Muscle of leg (tissue), 16 donors: ENCODE data around the gene NLRP5. TPM values are rescaled to one million over a fixed set of nuclear protein-coding genes. Genes with fewer than 3 reads are reported as not detected.
"Not testable (repeated sequence)": the region's sequence is repeated elsewhere in the genome, so short reads cannot be mapped to it uniquely, and the experiment has no call there.

Experiments used
- DNase-seq: peaks from one replicate; pipeline ENCODE4 v3.0.0; 2013
- H3K27ac ChIP-seq: one replicate; pipeline ENCODE4 v1.5.1; 2013; ENCODE audit warnings: mild to moderate bottlenecking, low read length, control low read depth
- H3K27me3 ChIP-seq: one replicate; pipeline ENCODE4 v1.6.1; 2013; ENCODE audit warnings: low read length; ENCODE audit not compliant: control insufficient read depth, insufficient read depth
- H3K36me3 ChIP-seq: one replicate; pipeline ENCODE4 v1.6.1; 2013; ENCODE audit warnings: low read length; ENCODE audit not compliant: control insufficient read depth, insufficient read depth
- H3K4me1 ChIP-seq: one replicate; pipeline ENCODE4 v1.6.1; 2013; ENCODE audit warnings: low read length; ENCODE audit not compliant: control insufficient read depth, insufficient read depth
- H3K4me3 ChIP-seq: one replicate; pipeline ENCODE4 v1.5.1; 2013; ENCODE audit warnings: low read length, control low read depth
- H3K9me3 ChIP-seq: replicated peaks from 2 replicates; pipeline ENCODE4 v1.6.1; 2013; ENCODE audit warnings: low read depth, low read length; ENCODE audit not compliant: control insufficient read depth
- WGBS: methylation state at CpG from one replicate; pipeline ENCODE4 v1.1.5; 2013; ENCODE audit warnings: missing lambda C conversion rate; ENCODE audit not compliant: insufficient coverage; 5-methylcytosine and 5-hydroxymethylcytosine counted together
- long read RNA-seq, 11 donors: transcript quantifications; one replicate each; lab custom pipeline, GENCODE V29; 2026
- polyA plus RNA-seq, 8 donors: library from polyadenylated mRNA; unstranded; fragments of 120-200 nt; gene quantifications; one replicate each; pipeline versions ENCODE4 v1.2.1 to v1.2.3, GENCODE V29; 2013; ENCODE audit warnings: inconsistent platforms in 1 of 8, low replicate concordance in 1 of 8; ENCODE audit not compliant: insufficient read length in 8 of 8, insufficient read depth in 1 of 8
- total RNA-seq: library from RNA; stranded (reverse); fragments of 120-200 nt; gene quantifications from one replicate; pipeline ENCODE4 v1.2.4, GENCODE V29; 2013

NLRP5 gene
- total RNA-seq = not detected
- not detected for polyA plus RNA-seq
- long read RNA-seq, donor 1 = 0 reads
- long read RNA-seq, donor 2 = 0 reads
- long read RNA-seq, donor 3 = 0 reads
- long read RNA-seq, donor 4 = 0 reads
- long read RNA-seq, donor 5 = 0 reads
- long read RNA-seq, donor 6 = 0 reads
- long read RNA-seq, donor 7, partial matches to known transcripts = 76 of 76 reads
- long read RNA-seq, donor 7, other reads (novel, unspliced or antisense) = 0 of 76 reads
- long read RNA-seq, donor 8 = 0 reads
- long read RNA-seq, donor 9 = 0 reads
- long read RNA-seq, donor 10 = 0 reads
- long read RNA-seq, donor 11 = 0 reads

DNA sequence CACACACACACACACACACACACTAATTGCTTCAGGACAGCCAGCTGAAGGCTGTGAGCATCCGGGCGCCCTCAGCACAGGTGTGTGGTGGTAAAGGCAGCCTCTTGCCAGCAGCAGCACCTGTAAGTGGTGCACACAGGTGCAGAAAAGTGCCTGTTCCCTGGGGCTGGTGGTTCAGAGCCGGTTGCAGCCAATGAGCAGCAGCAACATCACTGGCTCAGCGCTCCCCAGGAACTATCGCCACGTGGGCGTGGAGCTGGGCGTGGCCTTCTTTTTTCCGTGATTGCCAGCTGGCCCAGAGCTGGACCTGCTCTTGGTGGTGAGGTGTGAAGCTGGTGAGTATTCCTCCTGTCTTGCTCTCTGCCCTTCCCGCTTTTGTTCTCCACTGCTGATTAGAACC, at the start of gene NLRP5:
NLRP5 (plus strand) TSS at position 289 of the 400 bp plus-strand sequence.
- 60% methylated on average over 6 of the region's 10 CpGs for WGBS
- Histone ChIP-seq H3K4me3 (no peak within 1 kb of the TSS), H3K27me3 (no peaks in the 10 kb centered on the region), H3K4me1 (no peaks in the 10 kb centered on the region), H3K9me3 (peaks cover 9% of the 10 kb centered on the region), H3K27ac (no peak within 1 kb of the TSS), H3K36me3 (no peaks in the 10 kb centered on the region)
- no peak for DNase-seq

DNA sequence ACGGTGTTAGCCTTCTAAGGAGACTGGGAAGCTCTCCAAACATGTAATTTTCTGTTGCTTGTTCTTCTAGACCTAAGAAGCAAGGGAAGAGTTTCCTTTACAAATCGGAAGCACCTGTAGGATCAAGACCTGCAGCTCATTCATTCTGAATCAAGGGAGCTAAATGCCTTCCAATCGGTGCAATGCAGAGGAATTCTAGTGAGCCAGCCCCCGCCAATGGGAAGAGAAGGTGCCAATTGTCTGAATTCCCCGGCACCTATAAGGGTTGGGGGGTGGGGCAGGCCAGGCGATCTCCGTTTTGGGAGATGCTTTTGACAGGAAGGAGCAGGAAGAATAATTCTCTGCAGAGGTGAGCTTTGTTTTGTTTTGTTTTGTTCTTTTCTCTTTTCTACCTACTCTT, 47.4 kb upstream of the NLRP5 start:
- Histone ChIP-seq H3K4me1 (no peaks in the 10 kb centered on the region), H3K27me3 (no peaks in the 10 kb centered on the region), H3K4me3 (no peak overlapping the region), H3K36me3 (no peaks in the 10 kb centered on the region), H3K27ac (no peak overlapping the region), H3K9me3 (peaks cover 24% of the 10 kb centered on the region)
- WGBS = 66% methylated on average over 5 of the region's 7 CpGs
- DNase-seq = no peak

DNA sequence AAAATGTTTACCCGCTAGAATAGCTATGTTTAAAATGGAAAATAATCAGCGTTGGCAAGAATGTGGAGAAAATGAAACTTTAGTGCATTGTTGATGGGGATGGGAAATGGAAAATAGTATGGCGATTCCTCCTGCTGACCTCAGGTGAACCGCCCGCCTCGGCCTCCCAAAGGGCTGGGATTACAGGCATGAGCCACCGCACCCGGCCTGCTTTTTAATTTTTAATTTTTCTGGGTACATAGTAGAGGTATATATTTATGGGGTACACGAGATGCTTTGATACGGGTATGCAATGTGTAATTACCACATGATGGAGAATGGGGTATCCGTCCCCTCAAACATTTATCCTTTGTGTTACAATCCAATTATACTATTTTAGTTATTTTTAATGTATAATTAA, 46.3 kb upstream of the NLRP5 start:
- no peak overlapping the region for H3K4me3 ChIP-seq
- H3K4me1 ChIP-seq = no peaks in the 10 kb centered on the region
- DNase-seq = no peak
- no peak overlapping the region for H3K27ac ChIP-seq
- H3K36me3 ChIP-seq = no peaks in the 10 kb centered on the region
- peaks cover 21% of the 10 kb centered on the region for H3K9me3 ChIP-seq
- 90% methylated on average over 8 of the region's 11 CpGs for WGBS
- no peaks in the 10 kb centered on the region for H3K27me3 ChIP-seq

DNA sequence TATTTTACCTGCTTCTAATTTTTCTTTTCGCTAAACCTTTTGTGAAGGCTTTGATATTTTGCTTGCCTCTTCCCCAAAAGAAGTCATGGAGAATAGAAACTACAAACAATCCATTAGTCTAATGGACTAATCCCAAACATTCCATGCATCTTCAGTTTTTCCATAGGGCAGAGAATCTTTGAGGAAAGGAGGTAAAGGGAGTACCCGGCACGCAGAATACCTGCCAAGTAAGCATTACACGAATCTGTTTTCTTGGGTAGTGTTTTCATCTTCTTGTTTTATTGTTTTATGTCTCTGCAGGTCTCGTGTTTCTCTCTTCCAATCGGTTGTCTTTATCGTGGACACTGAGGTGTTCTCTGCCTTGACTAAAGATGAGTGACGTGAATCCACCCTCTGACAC, 39.0 kb upstream of the NLRP5 start, which contains the start of gene NLRP8:
NLRP8 (plus strand) TSS at position 301 of the 400 bp plus-strand sequence.
- no peaks in the 10 kb centered on the region for H3K36me3 ChIP-seq
- H3K4me3 ChIP-seq = no peak within 1 kb of the TSS
- no peaks in the 10 kb centered on the region for H3K4me1 ChIP-seq
- no peak within 1 kb of the TSS for H3K27ac ChIP-seq
- WGBS = 83% methylated on average over 2 of the region's 8 CpGs
- DNase-seq = no peak
- no peaks in the 10 kb centered on the region for H3K27me3 ChIP-seq
- H3K9me3 ChIP-seq = peaks cover 24% of the 10 kb centered on the region

DNA sequence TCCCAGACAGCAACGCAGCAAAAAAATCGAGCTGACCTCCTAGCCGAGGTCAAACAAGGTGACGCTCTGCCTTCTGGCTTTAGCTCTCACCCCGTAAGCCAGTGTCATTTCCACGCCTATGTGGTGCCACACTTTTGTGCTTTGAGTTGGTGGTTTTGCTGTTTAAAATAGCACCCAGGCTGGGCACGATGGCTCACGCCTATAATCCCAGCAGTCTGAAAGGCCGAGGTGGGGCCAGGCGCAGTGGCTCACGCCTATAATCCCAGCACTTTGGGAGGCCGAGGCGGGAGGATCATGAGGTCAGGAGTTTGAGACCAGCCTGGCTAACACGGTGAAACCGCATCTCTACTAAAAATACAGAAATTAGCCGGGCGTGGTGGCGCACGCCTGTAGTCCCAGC, 36.0 kb upstream of the NLRP5 start:
- 91% methylated on average over 11 of the region's 19 CpGs for WGBS
- H3K36me3 ChIP-seq, H3K27ac ChIP-seq, DNase-seq, H3K27me3 ChIP-seq, H3K4me1 ChIP-seq, H3K4me3 ChIP-seq: not testable (repeated sequence)
- H3K9me3 ChIP-seq = peaks cover 30% of the 10 kb centered on the region

DNA sequence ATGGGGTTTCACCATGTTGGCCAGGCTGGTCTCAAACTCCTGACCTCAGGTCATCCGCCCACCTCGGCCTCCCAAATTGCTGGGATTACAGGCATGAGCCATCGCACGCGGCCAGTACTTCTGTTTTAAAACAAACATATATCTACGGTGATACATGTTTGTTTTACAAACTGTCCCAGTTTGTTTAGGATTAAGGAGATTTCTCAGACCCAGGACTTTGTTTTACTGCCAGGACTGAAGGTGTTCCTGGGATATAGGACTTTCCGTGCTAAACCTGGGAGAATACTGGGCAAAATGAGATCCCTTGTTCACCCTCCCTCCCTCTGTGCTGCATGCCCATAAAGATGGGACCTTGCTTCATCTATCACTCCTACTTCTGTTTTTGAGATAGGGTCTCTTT, 30.1 kb upstream of the NLRP5 start:
- Histone ChIP-seq H3K36me3 (no peaks in the 10 kb centered on the region), H3K4me1 (no peaks in the 10 kb centered on the region), H3K27me3 (no peaks in the 10 kb centered on the region), H3K27ac (no peak overlapping the region), H3K4me3 (no peak overlapping the region), H3K9me3 (peaks cover 26% of the 10 kb centered on the region)
- WGBS = no CpG with 5 or more reads among the region's 7 CpGs
- no peak for DNase-seq

DNA sequence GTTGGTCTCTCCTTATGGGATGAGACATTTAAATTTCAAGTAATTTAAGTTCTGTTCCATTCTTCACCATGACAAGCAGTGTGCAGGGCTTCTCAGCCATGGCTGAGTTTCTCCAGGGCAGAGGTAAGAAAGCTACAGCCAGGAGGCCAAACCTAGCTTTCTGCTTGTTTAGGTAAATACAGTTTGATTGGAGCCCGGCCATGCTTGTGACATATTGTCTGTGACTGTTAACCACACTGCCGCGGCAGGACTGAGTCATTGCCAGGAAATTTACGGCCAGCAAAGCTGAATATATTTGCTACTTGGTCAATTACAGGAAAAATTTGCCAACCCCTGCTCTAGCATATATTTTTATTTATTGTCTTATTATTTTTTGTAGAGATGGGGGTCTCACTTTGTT, 28.2 kb upstream of the NLRP5 start:
- 94% methylated on average over 3 of the region's 4 CpGs for WGBS
- Histone ChIP-seq H3K27ac (no peak overlapping the region), H3K4me1 (no peaks in the 10 kb centered on the region), H3K4me3 (no peak overlapping the region), H3K27me3 (no peaks in the 10 kb centered on the region), H3K36me3 (no peaks in the 10 kb centered on the region), H3K9me3 (peaks cover 29% of the 10 kb centered on the region)
- DNase-seq = no peak

DNA sequence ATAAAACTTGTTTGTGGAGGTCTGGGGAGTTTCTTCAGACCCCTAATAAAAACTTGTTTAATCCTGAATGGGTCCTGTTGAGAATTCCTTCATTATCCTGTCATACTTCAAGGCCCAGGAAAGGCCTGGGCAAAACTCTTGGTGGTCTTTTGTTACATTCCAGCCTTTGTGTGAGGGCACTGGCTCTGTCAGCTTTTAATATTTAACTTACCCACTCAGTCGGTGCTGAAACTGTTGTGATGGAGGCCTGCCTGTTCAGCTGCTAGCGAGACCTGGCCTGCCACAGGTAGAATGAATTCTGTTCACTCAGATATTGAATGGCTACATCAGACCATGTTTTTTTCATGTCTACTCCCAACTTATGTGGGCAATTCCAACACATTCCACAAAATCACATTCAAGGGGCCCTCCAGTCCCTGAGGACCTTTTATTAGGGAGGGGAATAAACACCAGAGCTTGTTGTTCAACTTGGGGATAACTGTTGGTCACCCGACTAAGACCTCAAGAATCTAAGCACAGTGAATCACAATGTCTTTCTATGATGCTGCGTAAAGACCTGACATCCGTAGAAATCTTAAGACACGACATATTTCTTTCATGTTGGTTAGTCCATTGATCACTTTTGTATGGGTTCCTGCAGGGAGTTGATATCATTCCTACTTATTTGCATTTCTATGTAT, 26.4 kb upstream of the NLRP5 start:
- DNase-seq = no peak
- H3K27ac ChIP-seq = no peak overlapping the region
- no peaks in the 10 kb centered on the region for H3K36me3 ChIP-seq
- no peaks in the 10 kb centered on the region for H3K4me1 ChIP-seq
- H3K4me3 ChIP-seq = no peak overlapping the region
- H3K9me3 ChIP-seq = peaks cover 22% of the 10 kb centered on the region
- 100% methylated on average over 1 of the region's 6 CpGs for whole genome bisulfite sequencing
- no peaks in the 10 kb centered on the region for H3K27me3 ChIP-seq

DNA sequence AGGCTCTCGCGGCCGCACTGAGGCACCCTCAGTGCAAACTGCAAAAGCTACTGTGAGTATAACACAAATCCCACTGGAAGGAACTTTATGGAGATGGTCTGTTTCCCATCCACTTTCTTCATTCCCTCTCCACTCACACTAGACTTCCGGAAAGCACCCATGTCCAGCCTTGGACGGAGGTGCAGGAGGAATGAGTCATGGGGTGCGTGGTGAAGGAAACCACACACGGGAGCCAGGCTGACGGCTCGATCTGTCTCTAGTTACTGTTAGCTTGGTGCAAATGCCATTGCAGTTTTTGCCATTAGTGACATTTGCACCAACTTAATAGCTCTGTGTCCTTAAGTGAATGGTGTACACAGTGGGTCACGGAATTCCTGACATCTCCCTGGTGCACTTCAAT, 24.4 kb upstream of the NLRP5 start:
- 93% methylated on average over 5 of the region's 10 CpGs for WGBS
- Histone ChIP-seq H3K27me3 (no peaks in the 10 kb centered on the region), H3K36me3 (no peaks in the 10 kb centered on the region), H3K4me1 (no peaks in the 10 kb centered on the region), H3K27ac (no peak overlapping the region), H3K4me3 (no peak overlapping the region), H3K9me3 (peaks cover 22% of the 10 kb centered on the region)
- no peak for DNase-seq

DNA sequence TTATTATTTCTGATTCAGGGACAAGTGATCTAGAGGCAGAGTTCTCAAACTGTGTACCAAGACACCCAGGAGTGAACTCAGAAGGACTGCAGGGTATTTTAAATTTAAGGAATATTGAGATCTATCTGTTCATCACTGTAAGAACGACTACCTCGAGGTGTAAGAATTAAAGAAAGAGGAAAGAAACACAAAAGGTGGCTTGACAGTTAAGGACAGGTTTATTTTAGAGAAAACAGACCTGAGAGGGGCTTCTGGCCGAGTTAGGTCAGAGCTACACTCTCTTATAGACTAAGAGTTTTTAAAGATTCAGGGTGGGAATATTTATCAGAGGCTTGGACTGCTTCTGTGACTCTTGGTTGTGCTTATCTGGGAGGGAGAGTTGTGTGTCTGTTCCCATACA, 12.6 kb upstream of the NLRP5 start:
- no peaks in the 10 kb centered on the region for H3K4me1 ChIP-seq
- peaks cover 17% of the 10 kb centered on the region for H3K9me3 ChIP-seq
- H3K4me3 ChIP-seq = no peak overlapping the region
- H3K27ac ChIP-seq = no peak overlapping the region
- DNase-seq = no peak
- no peaks in the 10 kb centered on the region for H3K27me3 ChIP-seq
- H3K36me3 ChIP-seq = no peaks in the 10 kb centered on the region
- WGBS = 35% methylated on average over 3 of the region's 3 CpGs
